HPDE6-E6E7 (cell line): ENCODE results near the gene PARP11.

Experiments used
- DNase-seq: peaks from one replicate; pipeline ENCODE4 v3.0.0; 2011; ENCODE audit warnings: missing footprints; ENCODE audit errors: extremely low spot score

Gene PARP11

DNA sequence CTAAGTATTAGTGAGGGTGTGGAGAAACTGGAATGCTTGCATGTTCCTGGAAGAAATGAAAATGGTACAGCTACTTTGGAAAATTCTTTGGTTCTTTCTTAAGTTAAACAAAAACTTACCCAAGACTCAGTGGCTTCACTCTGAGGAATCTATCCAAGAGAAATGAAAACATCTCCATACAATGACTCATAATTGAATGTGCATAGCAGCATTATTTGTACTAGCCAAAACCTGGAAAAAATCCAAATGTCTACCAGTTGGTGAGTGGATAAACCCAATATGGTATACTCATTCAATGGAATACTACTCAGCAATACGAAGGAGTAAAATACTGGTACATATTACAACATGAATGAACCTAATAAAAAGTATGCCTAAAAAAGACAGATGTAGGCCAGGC is 102.3 kb downstream of the PARP11 start:
- DNase-seq = peak; percentile 27

DNA sequence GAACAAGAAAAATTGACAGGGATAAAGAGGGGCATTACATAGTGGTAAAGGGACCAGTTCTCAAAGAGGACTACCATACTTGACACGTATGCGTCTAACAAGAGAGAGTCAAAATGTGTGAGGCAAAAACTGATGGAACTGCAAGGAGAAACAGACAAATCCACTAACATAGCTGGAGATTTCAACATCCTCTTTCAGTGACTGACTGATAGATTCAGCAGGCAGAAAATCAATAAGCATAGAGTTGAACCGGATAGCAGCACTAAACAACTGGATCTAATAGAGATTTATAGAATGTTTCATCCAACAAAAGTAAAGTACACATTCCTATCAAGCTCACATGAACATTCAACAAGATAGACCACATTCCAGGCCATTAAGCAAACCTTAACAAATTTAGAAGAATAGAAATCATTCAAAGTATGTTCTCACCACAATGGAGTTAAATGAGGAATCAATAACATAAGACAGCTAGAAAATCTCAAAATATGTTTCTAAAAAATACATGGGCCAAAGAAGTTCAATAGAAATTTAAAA is 104.2 kb downstream of the PARP11 start:
- DNase-seq = no peak

DNA sequence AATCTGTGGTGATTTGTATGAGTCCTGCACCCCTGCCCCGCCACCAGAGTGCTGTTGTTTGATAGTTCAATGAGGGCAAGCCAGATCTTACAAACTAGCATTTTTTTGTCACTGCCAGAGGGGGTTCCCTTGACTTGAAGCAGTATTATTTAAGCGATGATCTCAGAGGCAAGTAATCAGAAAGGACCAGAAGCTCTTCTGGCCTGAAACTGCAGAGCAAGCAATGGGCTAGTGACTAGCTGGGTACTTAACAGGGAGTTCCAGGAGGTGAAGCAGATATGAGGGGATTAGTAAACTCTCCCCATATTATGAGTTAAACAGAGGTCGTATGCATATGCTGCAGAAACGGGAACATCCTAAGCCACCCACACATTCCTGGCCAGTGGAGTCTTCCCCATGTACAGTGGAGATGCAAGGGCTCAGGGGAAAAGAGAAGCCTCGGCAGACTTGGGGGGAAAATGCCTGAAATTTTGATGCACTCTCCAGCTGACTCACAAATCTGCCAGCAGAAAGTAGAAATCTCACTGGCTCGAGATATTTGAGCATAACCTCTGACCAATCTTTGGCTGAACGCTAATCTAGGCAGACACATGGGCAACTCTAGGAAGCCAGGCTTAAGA is 112.0 kb downstream of the PARP11 start:
- DNase-seq = no peak

DNA sequence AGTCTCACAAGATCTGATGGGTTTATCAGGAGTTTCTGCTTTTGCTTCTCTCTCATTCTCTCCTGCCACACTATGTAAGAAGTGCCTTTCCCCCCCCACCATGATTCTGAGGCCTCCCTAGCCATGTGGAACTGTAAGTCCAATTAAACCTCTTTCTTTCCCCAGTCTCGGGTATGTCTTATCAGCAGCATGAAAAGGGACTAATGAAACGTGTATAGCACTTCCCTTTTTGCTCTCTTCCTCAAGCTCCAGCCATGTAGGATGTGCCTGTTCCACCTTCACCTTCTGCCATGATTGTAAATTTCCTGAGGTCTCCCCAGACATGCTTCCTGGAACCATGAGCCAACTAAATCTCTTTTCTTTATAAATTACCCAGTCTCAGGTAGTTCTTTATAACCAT is 113.3 kb downstream of the PARP11 start:
- DNase-seq = no peak
